Tibial nerve (tissue), 4 donors: ENCODE measurements around the gene GLYR1.

Experiments
- EP300 ChIP-seq, 2 donors: sonication (generic); formaldehyde crosslinking; IDR thresholded peaks; one replicate each; pipeline ENCODE4 v1.6.1; 2017; ENCODE audit warnings: antibody characterized with exemption in 2 of 2, mild to moderate bottlenecking in 1 of 2
- POLR2A ChIP-seq, 2 donors: fragments of 450-650 bp; IDR thresholded peaks; one replicate each; pipeline ENCODE4 v1.6.1; 2017; ENCODE audit warnings: antibody characterized with exemption in 2 of 2, mild to moderate bottlenecking in 2 of 2, moderate library complexity in 2 of 2
- TF ChIP-seq, protein P1 (sequence below), 5 experiments: fragments of 200-600 bp in 3 of 5; fragments of 450-650 bp in 2 of 5; sonication (generic) in 3 of 5; IDR thresholded peaks; one replicate each; pipeline ENCODE4 v1.5.1; 2016 to 2019; ENCODE audit warnings: antibody characterized with exemption in 5 of 5, mild to moderate bottlenecking in 3 of 5, moderate library complexity in 2 of 5

DNA sequence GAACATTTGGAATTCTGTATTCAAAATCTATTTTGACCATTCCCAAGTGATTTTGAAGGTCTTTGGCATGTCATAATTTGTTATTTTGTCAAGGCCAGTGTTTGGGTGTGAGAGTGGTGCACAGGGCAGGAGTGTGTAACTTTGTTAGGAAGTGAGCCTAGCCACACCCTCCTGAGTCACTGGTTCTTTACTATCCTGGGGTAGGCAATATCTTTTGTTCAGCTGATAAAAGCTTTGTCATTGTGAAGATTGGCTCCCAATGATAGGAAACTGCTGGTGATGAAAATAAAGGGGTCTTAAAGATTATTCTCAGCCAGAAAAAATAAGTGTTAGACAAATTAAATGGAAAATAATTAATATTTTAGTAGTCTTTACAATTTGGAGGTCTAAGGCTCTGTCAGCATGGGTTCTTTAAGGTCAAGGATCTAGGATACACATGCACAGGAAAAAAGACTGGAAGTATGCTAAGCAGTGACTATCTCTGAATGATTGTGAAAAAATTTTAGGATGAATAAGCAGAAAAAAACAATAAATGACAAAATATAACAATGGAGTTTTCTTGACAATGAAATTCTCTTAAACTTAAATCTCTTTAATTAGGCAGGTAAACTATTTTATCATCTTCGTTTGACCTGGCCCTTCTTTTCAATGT, 5.3 kb upstream of the GLYR1 start:
- TF ChIP-seq, protein P1, sequence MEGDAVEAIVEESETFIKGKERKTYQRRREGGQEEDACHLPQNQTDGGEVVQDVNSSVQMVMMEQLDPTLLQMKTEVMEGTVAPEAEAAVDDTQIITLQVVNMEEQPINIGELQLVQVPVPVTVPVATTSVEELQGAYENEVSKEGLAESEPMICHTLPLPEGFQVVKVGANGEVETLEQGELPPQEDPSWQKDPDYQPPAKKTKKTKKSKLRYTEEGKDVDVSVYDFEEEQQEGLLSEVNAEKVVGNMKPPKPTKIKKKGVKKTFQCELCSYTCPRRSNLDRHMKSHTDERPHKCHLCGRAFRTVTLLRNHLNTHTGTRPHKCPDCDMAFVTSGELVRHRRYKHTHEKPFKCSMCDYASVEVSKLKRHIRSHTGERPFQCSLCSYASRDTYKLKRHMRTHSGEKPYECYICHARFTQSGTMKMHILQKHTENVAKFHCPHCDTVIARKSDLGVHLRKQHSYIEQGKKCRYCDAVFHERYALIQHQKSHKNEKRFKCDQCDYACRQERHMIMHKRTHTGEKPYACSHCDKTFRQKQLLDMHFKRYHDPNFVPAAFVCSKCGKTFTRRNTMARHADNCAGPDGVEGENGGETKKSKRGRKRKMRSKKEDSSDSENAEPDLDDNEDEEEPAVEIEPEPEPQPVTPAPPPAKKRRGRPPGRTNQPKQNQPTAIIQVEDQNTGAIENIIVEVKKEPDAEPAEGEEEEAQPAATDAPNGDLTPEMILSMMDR (IDR thresholded peaks at IDR 0.05), result no peak
- TF ChIP-seq EP300 (IDR thresholded peaks at IDR 0.05) (no peak), POLR2A (IDR thresholded peaks at IDR 0.05) (no peak)
